NCI-H146 treated with DMSO at 0.1 percent for 48 hours (cell line): Measurements from ENCODE around the gene THSD7B.
"Not testable (repeated sequence)": the region's sequence is repeated elsewhere in the genome, so short reads cannot be mapped to it uniquely, and the experiment has no call there.

Source experiments
- DNase-seq: peaks from one replicate; lab custom pipeline; 2025; ENCODE audit not compliant: unreplicated experiment; lab: John Stamatoyannopoulos, UW

The THSD7B gene

DNA sequence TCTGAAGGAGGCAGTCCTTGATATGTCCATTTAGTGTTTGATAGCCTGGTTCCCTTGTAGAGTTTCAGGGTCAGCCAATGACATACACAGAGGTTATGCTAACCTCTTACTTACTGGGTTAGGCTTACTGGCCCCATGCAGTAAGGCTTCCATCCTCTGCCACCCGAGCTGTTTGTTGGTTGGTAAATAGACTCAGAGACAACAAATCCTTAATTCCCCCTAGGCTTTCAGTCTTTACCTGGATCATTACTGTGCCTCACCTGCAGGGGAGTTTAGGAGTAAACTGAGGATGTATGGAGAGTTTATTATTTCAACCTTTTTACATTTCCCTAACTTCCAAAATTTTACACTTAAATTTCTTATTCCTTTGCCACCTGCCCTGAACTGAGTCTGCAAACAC lies 746.2 kb downstream of the THSD7B start:
- no peak for DNase-seq

DNA sequence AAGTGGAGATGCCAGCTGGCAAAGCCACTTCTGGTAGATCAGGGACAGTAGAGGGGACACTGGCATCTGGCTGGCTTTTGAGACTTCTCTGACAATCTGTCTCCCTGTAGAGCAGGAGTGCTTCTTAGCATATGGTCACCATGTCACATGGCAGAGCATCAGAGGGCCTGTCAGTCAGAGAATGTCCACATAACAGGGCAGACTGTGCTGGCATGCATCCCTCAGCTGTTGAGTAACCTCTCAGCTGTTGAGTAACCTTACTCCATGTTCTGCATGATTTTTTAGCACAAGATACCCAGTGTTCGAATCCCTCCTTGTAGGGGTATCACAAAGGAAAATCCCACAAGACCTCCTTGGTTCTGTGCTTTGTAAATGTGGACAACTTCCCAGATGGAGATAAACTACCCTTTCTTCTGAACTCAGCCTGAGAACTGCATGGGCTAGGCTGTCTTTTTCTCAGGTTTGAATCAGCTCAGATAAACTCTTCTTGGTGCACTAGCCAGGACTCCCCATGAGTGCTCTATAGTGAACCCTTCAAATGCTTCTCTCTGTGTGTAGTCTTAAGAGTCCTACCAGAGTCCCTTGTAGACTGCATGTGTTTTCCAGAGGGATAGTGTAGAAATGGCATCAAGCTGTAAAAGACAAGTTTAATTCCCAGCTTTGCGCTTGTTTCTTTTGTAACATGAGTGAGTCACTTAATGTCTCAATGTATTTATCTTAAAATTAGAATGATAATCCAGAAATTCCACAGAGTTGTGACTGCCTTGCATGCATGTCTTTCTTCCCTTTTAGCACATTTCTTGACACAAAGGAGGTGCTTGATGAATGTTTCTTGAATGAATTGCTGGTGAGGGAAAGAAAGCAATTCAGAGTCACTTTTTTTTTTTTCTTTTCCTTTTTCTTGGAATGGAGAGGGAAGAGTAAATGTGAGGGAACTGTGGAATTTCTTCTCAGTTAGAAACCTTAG lies 756.6 kb downstream of the THSD7B start:
- no peak for DNase-seq

DNA sequence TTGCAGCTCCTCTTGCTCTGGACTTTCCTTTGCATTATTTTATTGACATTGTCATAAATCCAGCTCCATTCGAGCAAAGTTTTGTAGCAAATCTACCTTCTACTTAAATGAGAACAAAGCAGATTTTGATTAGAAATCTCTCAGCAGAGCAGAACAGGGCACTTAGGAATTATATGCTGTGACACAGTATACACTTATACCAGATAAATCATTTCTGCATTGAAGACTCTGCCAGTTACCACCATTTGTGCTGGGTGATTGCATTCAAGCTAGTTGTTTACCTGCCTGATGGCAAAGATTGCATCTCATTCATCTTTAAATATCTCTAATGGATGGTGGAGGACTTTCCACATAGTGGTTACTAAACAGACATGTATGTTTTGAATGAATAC lies 757.3 kb downstream of the THSD7B start:
- no peak for DNase-seq

DNA sequence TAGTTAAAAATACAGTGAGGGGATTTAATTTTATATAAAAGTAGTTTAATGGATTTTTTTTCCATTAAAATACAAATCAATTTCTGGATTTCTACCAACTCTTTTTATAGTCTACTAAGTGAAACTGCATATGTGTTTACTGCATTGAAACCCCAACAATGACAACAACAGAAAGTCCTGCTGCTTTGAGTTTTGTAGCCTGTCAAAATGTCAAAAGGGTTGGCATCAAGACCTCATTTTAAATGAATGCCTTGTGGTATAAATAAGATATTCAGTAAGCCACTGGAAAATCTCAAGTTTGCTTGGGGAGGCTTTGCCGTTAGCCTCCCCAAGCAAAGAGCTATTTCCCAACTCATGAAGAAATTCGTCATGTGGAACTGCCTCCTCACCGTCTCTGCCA lies 758.6 kb downstream of the THSD7B start:
- no peak for DNase-seq

DNA sequence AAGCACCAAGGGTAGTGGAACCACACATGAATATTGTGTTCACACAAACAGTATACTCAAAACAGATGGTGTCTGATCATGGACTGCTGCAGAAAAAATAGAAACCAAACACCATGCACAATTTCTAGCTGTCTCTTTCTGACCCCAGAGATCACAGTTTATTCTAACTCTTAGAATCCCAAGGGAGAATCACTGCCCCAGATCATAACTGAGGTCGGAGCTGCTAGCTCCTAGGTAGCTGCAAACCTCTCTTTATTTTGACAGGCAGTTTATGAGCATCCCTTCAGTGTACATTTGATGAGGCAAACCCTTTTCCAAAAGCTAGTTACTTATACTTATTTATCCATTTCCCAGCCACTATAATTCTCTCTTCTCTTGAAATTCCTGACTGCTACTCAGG lies 759.8 kb downstream of the THSD7B start:
- DNase-seq: no peak

DNA sequence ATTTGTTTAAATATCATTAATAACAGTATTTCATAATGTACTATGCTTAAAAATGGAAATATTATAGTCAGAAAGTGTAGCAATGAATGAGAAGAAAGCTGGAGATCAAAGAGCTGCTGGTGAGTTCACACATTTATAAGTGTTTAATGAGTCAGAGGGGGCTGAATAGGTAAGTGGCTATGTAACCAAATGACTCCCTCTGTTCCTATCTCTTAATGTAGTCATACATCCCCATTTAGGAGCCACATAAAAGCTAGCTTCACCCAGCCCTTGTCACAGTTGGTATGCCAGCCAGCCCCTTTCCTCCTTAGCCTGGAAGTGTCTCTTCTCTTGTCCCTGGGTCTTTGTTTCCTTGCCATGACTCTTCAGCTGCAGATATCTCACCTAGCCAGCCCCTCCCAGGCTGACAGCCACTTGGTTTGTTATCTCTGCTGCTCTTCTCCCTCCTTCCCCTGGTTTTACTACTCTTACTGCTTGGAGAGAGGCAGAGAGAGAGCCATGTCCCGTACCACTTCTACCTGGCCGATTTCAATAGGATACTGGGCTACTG lies 760.4 kb downstream of the THSD7B start:
- DNase-seq: no peak

DNA sequence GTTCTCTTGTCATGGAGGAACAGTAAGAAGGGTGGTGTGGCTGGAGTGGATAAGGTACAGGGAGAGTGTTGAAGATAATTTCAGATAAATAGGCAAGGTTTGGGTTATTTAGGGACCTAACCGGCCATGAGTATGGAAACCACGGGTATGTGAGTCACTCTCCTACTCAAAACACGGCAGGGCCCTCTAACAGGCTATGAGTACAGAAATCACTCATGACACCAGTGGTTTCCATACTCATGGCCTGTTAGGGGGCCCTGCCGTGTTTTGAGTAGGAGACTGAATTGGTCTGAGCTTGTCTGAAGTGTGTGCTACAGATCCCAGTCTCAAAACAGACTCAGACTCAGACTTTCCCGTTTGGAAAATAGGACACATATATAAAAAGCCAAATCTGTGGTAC lies 770.6 kb downstream of the THSD7B start:
- no peak for DNase-seq

DNA sequence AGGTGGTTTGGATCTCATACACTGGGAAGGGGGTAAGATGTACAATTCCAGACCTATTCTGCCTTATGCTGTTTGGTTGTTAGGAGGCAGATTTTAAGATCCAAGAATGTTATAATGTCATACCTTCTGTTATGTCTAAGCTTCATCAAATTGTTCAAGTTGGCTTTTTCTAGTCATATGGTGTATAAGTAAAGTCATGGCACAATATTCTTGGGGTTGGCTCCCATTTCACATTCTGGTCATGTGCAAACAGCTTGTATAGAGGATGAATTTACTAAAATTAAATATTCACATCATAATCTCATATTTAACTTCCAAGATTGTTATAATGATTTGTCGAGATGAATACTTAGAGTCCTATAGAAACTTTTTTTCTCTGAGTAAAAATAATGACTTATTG lies 774.0 kb downstream of the THSD7B start:
- DNase-seq: no peak

DNA sequence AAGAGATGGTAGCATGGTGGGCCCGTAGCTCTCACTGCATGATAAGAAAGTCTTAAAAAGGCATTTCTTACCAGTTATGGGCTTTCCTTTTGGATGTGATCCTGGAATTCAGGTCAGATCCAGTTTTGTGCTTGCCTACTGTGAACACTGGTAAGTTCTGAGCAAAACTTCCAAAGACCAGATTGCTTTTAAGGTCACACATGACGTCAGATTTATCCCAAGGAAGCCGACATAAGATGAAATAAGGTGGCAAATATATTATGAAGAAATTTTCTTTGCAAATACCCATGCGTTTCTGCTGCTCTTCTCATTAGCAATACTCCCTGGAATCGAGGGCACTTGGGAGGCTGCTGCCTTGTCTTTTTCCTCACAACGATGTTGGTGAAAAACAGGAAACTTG lies 782.5 kb downstream of the THSD7B start:
- no peak for DNase-seq

DNA sequence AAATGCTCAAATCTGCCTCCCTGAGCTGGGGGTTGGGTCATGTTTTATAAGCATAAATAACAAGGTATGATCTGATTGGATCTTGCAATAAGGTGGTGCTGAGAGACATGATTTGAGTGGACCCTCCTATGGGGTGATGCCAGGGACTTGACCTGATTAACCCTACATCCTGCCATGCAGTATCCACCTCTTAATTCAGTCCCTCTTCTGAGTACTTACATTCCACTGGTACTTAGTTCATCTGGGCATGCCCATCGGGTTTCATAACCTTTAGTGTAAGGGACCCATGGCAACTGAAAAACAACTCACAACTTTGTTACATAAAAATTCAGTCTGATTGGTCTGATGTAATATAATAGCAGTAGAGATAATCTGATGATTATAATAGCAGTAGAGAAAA lies 801.0 kb downstream of the THSD7B start:
- DNase-seq: no peak

DNA sequence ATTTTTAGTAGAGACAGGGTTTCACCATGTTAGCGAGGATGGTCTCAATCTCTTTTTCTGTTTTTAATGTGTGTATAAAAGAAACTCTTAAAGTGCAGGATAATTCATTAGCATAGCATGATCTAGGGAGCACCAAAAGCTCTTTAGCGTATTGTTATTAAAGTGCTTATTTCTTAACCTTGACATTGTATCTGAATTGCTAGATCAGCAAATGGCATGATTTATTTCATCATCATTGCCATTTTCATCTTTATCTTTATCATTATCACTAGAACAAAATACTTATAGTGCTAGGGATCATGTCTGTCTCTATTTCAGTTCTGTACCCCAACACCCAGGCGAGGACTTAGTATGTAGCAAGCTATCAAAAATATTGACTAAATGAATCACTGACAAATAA lies 805.1 kb downstream of the THSD7B start:
- no peak for DNase-seq

DNA sequence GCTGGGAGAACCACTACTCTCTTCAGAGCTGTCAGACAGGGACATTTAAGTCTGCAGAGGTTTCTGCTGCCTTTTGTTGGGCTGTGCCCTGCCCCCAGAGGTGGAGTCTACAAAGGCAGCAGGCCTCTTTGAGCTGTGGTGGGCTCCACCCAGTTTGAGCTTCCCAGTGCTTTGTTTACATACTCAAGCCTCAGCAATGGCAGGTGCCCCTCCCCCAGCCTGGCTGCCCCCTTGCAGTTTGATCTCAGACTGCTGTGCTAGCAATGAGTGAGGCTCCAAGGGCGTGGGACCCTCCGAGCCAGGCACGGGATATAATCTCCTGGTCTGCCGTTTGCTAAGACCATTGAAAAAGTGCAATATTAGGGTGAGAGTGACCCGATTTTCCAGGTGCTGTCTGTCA lies 822.5 kb downstream of the THSD7B start:
- DNase-seq: not testable (repeated sequence)

DNA sequence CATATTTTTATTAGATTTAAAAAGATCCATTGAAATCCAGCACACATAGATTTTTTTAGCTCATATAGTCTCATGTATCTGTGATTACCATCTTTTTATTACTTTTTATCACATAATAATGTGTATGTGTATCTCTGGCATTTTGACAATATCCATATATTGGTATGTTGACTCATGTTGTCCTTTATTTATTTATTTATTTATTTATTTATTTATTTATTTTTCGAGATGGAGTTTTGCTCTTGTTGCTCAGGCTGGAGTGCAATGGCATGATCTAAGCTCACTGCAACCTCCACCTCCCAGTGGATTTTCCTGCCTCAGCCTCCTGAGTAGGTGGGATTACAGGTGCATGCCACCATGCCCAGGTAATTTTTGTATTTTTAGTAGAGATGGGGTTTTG lies 823.2 kb downstream of the THSD7B start:
- DNase-seq: not testable (repeated sequence)

DNA sequence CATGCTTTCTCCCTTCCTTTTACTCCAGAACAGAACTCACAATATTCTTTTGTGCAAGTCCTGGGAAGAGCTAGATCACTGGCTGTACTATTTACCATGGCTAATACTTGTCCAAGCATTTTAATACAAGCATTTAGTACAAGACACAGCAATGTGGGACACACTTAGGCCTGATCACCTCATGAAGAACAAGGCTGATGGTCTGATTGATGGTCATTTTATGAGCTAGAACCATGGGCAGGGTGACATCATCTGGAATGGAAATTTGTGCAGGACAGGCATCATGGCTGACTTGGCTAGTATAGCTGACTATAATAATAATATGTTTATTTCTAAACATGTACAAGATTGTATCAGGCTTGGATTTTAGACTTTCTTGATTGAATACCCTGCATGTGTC lies 824.8 kb downstream of the THSD7B start:
- DNase-seq: no peak

DNA sequence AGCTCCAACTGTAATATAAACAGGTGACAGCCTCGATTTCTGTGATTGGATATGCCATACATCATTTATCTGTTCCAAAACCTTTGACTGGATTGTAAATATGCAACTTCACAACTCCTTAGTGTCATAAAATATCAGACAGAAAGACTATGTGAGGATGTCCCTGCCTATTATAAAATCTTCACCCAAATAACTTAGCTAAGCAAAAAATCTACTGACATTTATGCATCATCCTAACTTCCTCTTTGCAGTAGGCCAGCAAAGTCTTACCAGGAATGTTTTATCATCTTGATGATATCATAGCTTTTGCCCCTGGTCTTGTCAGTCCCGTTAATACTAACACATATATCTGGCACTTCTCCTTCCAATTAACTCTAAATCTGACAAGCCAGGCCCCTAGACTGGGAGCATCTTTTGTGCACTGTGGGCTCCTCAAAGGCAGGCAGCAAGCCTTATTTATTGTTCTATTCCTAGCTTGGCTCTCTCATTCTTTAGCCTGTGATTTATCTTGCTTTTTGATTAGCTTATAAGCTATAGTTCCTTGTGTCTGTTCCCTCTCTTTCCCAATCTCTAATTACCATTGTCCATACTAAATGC lies 842.5 kb downstream of the THSD7B start:
- no peak for DNase-seq

DNA sequence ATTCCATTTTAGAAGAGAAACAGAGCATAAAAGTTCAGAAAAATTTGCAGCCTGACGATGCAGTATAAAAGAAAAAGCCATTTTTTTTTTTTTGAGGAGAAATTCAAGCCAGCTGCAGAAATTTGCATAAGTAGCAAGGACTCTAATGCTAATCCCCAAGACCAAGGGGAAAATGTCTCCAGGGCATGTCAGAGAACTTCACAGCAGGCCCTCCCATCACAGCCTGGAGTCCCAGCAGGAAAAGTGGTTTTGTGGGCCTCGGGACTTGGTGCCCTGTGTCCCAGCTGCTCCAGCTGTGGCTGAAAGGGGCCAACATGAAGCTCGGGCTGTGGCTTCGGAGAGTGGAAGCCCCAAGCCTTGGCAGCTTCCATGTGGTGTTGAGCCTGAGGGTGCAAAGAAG lies 873.6 kb downstream of the THSD7B start:
- DNase-seq: no peak

DNA sequence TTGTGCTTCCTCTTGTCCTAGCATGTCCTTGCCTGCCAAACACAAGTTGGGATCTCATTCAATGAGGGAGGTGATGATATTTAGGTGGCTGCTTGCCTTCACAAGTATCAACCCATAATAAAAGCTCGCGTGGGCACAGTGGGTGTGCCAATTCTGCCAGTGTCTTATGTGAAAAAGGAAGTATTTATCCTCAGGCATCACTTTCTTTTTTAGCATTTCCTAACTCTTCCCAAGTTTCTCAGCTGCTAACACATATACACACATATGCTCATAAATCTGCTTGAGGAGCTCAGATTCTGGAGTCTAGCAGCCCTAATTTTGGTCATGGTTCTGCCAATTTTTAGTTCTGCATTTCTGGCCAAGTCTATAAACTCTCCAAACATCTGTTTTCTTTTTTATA lies 879.4 kb downstream of the THSD7B start:
- DNase-seq: no peak

DNA sequence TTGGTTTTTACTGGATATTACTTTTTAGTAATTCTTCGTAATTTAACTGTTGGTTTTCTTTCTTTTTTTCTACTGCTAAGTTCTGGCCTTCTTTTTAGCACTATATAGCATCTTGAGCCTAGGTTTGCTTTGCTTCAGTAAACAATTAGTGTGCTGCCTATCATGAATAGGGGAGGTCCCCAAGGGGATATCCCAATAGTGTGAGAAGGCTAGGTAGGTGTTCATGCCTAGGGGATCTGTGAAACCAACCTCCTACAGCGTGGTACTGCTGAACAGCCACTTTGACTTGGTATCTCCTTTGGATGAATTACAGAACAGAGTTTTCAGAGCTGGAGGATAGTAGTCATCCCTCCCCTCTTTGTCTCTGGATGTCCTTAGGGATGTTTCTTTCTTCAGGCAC lies 888.7 kb downstream of the THSD7B start:
- no peak for DNase-seq

DNA sequence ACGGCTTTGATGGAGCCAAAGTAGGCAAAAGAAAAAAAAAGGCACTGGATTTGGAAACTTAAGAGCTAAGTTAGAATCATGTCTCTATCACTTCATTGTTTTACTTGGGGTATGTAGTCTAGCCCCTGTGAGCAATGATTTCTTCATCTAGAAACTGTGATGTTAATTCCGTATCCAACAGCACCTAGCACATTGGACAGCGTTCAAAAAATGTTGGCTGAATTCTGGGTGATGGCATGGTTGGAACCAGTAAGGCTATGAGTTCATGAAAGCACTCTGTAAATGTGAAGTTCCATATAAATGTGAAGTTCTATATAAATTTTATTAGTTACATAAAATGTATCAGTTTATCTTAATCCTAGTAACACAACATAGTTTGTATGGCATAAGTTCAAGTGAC lies 890.5 kb downstream of the THSD7B start:
- DNase-seq: no peak

DNA sequence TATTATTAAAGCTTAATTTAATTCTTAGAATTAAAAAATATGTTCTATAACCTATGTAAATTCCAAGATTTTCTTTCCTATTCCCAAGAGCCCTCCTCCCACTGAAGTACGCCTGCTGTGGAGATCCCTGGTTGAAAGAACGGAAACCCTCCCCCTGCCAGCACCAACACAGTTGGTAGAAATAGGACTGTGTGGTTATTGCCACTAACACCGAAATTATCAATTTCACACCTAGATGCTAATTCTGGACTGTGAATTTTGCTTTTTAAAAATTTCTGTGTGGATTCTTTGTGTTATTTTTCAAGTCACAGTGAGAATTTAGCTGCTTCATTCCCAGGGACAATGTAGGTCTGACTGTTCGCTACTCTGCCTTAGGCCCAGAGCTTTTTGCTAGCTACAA lies 893.1 kb downstream of the THSD7B start:
- no peak for DNase-seq

DNA sequence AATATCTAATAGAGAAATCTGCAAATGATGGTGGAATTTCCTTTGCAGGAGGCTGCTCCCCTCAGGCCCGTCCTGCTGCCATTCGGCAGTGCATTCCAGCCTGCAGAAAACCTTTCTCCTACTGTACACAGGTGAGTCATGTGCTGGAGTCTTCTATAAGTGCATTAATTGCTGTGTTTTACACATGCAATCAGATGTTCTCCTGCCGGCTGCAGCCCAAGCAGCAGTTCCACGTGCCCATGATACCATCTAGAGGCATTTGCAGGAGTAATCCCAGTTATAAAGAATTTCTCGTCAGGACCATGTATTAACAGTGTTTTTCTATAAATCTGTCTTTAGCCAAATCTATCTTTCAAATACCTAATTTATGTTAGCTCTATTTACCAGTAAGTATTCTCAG lies 894.3 kb downstream of the THSD7B start:
- no peak for DNase-seq

DNA sequence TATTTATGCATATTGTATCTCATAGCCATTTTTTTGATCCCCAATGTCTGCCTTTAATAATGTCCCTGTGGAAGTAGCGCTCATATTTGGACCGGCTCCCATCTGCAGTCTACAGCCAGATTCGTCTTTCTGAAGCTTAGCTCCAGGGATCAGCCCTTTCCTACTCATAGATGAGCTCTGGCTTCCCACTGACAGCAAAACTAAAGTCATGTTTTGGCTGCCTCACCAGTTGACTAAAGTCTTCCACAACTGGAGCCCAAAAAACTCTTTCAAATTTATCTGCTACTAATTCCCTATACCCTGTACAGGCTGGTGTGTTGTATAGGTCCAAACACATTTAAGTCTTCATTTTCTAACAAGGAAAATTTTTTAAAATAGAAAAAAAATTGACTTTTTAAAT lies 904.8 kb downstream of the THSD7B start:
- no peak for DNase-seq
